HG03469 (cell line): Measurements from ENCODE around the gene RNASEH2B.

Experiments
- ATAC-seq: cut with Tn5 transposase; IDR thresholded peaks from one replicate; pipeline ENCODE4 v1.9.1; 2021; ENCODE audit warnings: mild to moderate bottlenecking, moderate library complexity, moderate number of reproducible peaks; ENCODE audit not compliant: unreplicated experiment

RNASEH2B gene

GRCh38 chr13:50905256-50905655 lies 4.3 kb upstream of the RNASEH2B start:
- ATAC-seq: no peak

- ATAC-seq: no peak
Observed at GRCh38 chr13:50907781-50908180, 1.8 kb upstream of the RNASEH2B start.

- ATAC-seq: no peak
Observed at GRCh38 chr13:50908371-50908770, 1.2 kb upstream of the RNASEH2B start.

- no peak for ATAC-seq
Observed at GRCh38 chr13:50910485-50910805, 854 bp downstream of the RNASEH2B start.

GRCh38 chr13:50911081-50911631 lies 1.6 kb downstream of the RNASEH2B start:
- no peak for ATAC-seq

GRCh38 chr13:50911937-50912795 lies 2.6 kb downstream of the RNASEH2B start:
- peak; percentile 41 for ATAC-seq

GRCh38 chr13:50912851-50913250 lies 3.3 kb downstream of the RNASEH2B start:
- ATAC-seq: no peak

GRCh38 chr13:50914176-50914700 lies 4.6 kb downstream of the RNASEH2B start:
- no peak for ATAC-seq

GRCh38 chr13:50914848-50915247 lies 5.3 kb downstream of the RNASEH2B start:
- ATAC-seq: peak; percentile 33

- ATAC-seq: no peak
Observed at GRCh38 chr13:50915565-50915964, 6.0 kb downstream of the RNASEH2B start.

- no peak for ATAC-seq
Observed at GRCh38 chr13:50916701-50917184, 7.2 kb downstream of the RNASEH2B start.

- ATAC-seq: no peak
Observed at GRCh38 chr13:50917572-50917971, 8.0 kb downstream of the RNASEH2B start.

GRCh38 chr13:50918567-50918966 lies 9.0 kb downstream of the RNASEH2B start:
- no peak for ATAC-seq

- ATAC-seq: no peak
Observed at GRCh38 chr13:50919277-50919676, 9.7 kb downstream of the RNASEH2B start.

GRCh38 chr13:50921706-50922105 lies 12.1 kb downstream of the RNASEH2B start:
- ATAC-seq: no peak

- ATAC-seq: no peak
Observed at GRCh38 chr13:50923272-50923671, 13.7 kb downstream of the RNASEH2B start.

GRCh38 chr13:50924025-50924424 lies 14.4 kb downstream of the RNASEH2B start:
- ATAC-seq: no peak

GRCh38 chr13:50927701-50928100 lies 18.1 kb downstream of the RNASEH2B start:
- ATAC-seq: no peak

GRCh38 chr13:50928102-50928501 lies 18.5 kb downstream of the RNASEH2B start:
- no peak for ATAC-seq

GRCh38 chr13:50928659-50929462 lies 19.3 kb downstream of the RNASEH2B start:
- no peak for ATAC-seq

- no peak for ATAC-seq
Observed at GRCh38 chr13:50932091-50932490, 22.5 kb downstream of the RNASEH2B start.
